B cell (primary cell): ENCODE measurements around the gene C19orf33.

Experiments
- CTCF ChIP-seq: fragments of 200-600 bp; IDR thresholded peaks from one replicate; pipeline ENCODE4 v1.8.0; 2022; ENCODE audit warnings: antibody characterized with exemption, mild to moderate bottlenecking
- EZH2 ChIP-seq: IDR thresholded peaks from 2 replicates; pipeline ENCODE4 v1.6.1; 2012; ENCODE audit warnings: borderline replicate concordance, low read depth, mild to moderate bottlenecking, moderate library complexity, low read length; ENCODE audit not compliant: insufficient read depth, poor library complexity, severe bottlenecking

- no peak for TF ChIP-seq CTCF
- no peak for TF ChIP-seq EZH2
These were observed 38.7 kb upstream of the C19orf33 start for GRCh38 chr19:38265213-38265861.
